Ishikawa (cell line): ENCODE data around the gene ALDH6A1.

Source experiments
- CEBPB ChIP-seq: IDR thresholded peaks from 2 replicates; pipeline ENCODE4 v1.6.1; 2012
- CREB1 ChIP-seq: IDR thresholded peaks from 2 replicates; pipeline ENCODE4 v1.6.1; 2012; ENCODE audit warnings: low read depth
- EGR1 ChIP-seq: IDR thresholded peaks from 2 replicates; pipeline ENCODE4 v1.6.1; 2012
- EP300 ChIP-seq: IDR thresholded peaks from 2 replicates; pipeline ENCODE4 v1.6.1; 2012; ENCODE audit warnings: borderline replicate concordance
- FOXM1 ChIP-seq: IDR thresholded peaks from 2 replicates; pipeline ENCODE4 v1.6.1; 2012; ENCODE audit warnings: low read depth, borderline replicate concordance
- MAX ChIP-seq: IDR thresholded peaks from 2 replicates; pipeline ENCODE4 v1.6.1; 2012
- NFIC ChIP-seq: IDR thresholded peaks from 2 replicates; pipeline ENCODE4 v1.6.1; 2012
- RAD21 ChIP-seq: IDR thresholded peaks from 2 replicates; pipeline ENCODE4 v1.6.1; 2012; ENCODE audit warnings: low read depth
- REST ChIP-seq: IDR thresholded peaks from 2 replicates; pipeline ENCODE4 v1.6.1; 2012; ENCODE audit warnings: low read depth, mild to moderate bottlenecking
- TAF1 ChIP-seq: IDR thresholded peaks from 2 replicates; pipeline ENCODE4 v1.6.1; 2012; ENCODE audit warnings: low read depth, mild to moderate bottlenecking
- TCF12 ChIP-seq: IDR thresholded peaks from 2 replicates; pipeline ENCODE4 v1.6.1; 2012; ENCODE audit warnings: low read depth
- TEAD4 ChIP-seq: IDR thresholded peaks from 2 replicates; pipeline ENCODE4 v1.6.1; 2012
- USF1 ChIP-seq: IDR thresholded peaks from 2 replicates; pipeline ENCODE4 v1.6.1; 2012
- YY1 ChIP-seq: IDR thresholded peaks from 2 replicates; pipeline ENCODE4 v1.6.1; 2012; ENCODE audit warnings: low read depth
- ZBTB7A ChIP-seq: IDR thresholded peaks from 2 replicates; pipeline ENCODE4 v1.6.1; 2012; ENCODE audit warnings: low read depth

The ALDH6A1 gene

GRCh38 chr14:74062809-74063150, 21.5 kb downstream of the ALDH6A1 start:
- TF ChIP-seq EGR1 (no peak), USF1 (no peak)

GRCh38 chr14:74049876-74050495, 34.3 kb downstream of the ALDH6A1 start:
- TF ChIP-seq FOXM1: no peak
- TF ChIP-seq CEBPB: no peak
- no peak for TF ChIP-seq TEAD4
- TF ChIP-seq RAD21: no peak
- no peak for TF ChIP-seq TCF12
- TF ChIP-seq ZBTB7A: no peak
- no peak for TF ChIP-seq NFIC
- TF ChIP-seq YY1: no peak
- TF ChIP-seq EP300: no peak
- TF ChIP-seq EGR1: no peak
- no peak for TF ChIP-seq TAF1
- no peak for TF ChIP-seq CREB1
- no peak for TF ChIP-seq REST
- no peak for TF ChIP-seq USF1

GRCh38 chr14:74048281-74048680, 36.0 kb downstream of the ALDH6A1 start:
- TF ChIP-seq RAD21 (peak; percentile 51), YY1 (no peak)

- no peak for TF ChIP-seq YY1
- no peak for TF ChIP-seq EP300
- TF ChIP-seq CEBPB: no peak
- TF ChIP-seq NFIC: no peak
- no peak for TF ChIP-seq REST
- TF ChIP-seq CREB1: no peak
- no peak for TF ChIP-seq ZBTB7A
- TF ChIP-seq RAD21: no peak
Measured at GRCh38 chr14:74045522-74045921, 38.7 kb downstream of the ALDH6A1 start.

GRCh38 chr14:74042296-74042695, 42.0 kb downstream of the ALDH6A1 start:
- TF ChIP-seq REST (no peak), MAX (no peak), YY1 (no peak), EGR1 (no peak), CREB1 (no peak), FOXM1 (no peak), USF1 (no peak), TAF1 (no peak), ZBTB7A (no peak), TEAD4 (no peak)
